GM19239 (cell line): ENCODE data around the gene RASA3.
"Not testable (repeated sequence)": the region's sequence is repeated elsewhere in the genome, so short reads cannot be mapped to it uniquely, and the experiment has no call there.

Experiments
- DNase-seq: peaks from one replicate; pipeline ENCODE4 v3.0.0; 2011; ENCODE audit warnings: low spot score; ENCODE audit not compliant: insufficient read length
- FAIRE-seq: peaks from 2 replicates; lab custom pipeline; 2011; peaks lifted over from hg19 to GRCh38; lab: Jason Lieb, UNC

RASA3 gene

DNA sequence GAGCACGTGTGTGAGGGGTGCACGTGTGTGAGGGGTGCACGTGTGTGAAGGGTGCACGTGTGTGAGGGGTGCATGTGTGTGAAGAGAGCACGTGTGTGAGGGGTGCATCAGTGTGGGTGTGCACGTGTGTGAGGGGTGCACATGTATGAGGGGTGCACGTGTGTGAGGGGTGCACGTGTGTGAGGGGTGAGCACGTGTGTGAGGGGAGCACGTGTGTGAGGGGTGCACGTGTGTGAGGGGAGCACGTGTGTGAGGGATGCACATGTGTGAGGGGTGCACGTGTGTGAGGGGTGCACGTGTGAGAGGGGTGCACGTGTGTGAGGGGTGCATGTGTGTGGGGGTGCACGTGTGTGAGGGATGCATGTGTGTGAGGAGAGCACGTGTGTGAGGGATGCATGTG is 15.7 kb downstream of the RASA3 start:
- DNase-seq (no peak), FAIRE-seq (no peak)

GRCh38 chr13:114115796-114116195 is 16.6 kb downstream of the RASA3 start:
- DNase-seq (no peak), FAIRE-seq (no peak)

GRCh38 chr13:114115191-114115671 is 17.2 kb downstream of the RASA3 start:
- peak; percentile 68 for FAIRE-seq
- DNase-seq: no peak

- DNase-seq, FAIRE-seq: not testable (repeated sequence)
Observed at GRCh38 chr13:114114666-114115065, 17.8 kb downstream of the RASA3 start.

GRCh38 chr13:114114006-114114640 is 18.3 kb downstream of the RASA3 start:
- DNase-seq (no peak), FAIRE-seq (no peak)

DNA sequence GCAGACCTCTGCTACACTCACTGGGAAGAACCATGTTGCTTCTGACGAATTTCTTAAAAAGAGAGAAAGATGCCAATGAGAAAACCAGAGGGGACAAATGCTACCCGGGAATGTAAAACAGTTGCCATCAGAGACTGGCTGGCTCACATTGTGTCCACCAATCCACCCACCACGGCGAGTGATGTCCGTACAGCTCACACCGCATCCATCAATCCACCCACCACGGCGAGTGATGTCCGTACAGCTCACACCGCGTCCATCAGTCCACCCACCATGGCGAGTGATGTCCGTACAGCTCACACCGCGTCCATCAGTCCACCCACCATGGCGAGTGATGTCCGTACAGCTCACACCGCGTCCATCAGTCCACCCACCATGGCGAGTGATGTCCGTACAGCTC is 19.0 kb downstream of the RASA3 start:
- DNase-seq, FAIRE-seq: not testable (repeated sequence)

- DNase-seq (no peak), FAIRE-seq (no peak)
Observed at GRCh38 chr13:114112826-114113322, 19.5 kb downstream of the RASA3 start.

DNA sequence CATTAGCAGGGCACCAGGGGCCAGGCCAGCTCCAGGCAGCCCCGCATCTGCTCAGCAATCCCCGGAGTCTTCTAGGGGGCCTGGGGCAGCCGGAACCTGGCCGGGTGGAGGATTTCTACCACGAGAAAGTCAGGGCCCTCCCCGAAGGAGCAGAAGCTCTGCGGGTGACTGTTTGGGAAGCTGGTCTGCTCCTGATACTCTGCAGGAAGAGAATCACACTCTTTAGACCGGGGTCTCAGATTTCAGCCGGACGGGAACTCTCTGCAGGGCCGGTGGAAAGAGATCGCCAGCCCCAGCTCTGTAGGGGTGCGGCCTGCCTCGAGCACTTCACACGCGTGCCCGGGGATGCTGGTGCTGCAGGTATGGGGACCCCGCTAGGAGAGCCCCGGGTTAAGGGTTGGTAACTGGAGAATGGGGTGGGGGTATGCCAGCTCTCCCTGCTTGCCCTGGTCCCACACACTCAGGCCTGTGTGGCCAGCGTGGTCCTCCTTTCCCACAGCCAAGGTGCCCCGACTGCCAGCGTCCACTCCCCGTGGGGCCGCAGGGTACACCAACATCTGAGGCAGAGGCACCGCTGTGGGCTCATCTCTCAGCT is 20.1 kb downstream of the RASA3 start:
- DNase-seq: no peak
- FAIRE-seq: no peak

- no peak for DNase-seq
- FAIRE-seq: no peak
Observed at GRCh38 chr13:114111577-114111976, 20.8 kb downstream of the RASA3 start.

DNA sequence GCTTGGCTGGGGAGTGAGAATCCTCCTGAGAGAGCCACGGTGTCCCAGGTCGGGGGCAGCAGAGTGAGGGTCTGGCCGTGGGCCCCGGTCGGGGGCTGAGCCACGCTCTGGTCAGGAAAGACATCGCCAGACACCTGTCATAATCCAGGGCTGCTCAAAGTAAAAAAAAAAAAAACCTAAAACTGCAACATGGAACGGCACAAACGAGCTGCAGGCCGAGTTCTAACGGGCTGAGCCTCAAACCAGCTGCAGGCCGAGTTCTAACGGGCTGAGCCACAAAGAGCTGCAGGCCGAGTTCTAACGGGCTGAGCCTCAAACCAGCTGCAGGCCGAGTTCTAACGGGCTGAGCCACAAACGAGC is 21.6 kb downstream of the RASA3 start:
- FAIRE-seq, DNase-seq: not testable (repeated sequence)

GRCh38 chr13:114110091-114110829 is 22.2 kb downstream of the RASA3 start:
- DNase-seq (no peak), FAIRE-seq (peak; percentile 67)

GRCh38 chr13:114109641-114110041 is 22.8 kb downstream of the RASA3 start:
- FAIRE-seq: no peak
- no peak for DNase-seq

GRCh38 chr13:114108894-114109293 is 23.5 kb downstream of the RASA3 start:
- no peak for FAIRE-seq
- no peak for DNase-seq

DNA sequence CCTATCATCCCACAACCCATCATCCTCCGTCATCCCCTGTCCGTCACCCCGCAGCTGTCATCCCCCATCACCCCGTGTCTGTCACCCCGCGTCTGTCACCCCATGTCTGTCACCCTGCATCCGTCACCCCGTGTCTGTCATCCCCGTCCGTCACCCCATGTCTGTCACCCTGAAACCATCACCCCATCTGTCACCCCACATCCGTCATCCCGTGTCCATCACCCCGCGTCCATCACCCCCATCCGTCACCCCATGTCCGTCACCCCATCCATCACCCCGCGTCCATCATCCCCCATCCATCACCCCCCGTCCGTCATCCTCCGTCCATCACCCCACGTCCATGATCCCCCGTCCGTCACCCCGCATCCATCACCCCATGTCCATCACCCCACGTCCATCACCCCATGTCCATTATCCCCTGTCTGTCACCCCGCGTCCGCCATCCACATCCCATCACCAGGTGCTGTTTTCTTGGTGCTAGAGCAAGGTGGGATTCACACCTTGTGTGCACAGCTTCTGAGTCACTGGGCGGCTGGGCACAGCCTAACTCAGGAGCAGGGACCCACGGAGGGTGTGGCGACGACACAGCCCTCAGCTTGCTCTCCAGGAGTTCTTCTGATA is 24.2 kb downstream of the RASA3 start:
- no peak for FAIRE-seq
- DNase-seq: no peak

- FAIRE-seq (no peak), DNase-seq (no peak)
Observed at GRCh38 chr13:114107686-114108081, 24.7 kb downstream of the RASA3 start.

DNA sequence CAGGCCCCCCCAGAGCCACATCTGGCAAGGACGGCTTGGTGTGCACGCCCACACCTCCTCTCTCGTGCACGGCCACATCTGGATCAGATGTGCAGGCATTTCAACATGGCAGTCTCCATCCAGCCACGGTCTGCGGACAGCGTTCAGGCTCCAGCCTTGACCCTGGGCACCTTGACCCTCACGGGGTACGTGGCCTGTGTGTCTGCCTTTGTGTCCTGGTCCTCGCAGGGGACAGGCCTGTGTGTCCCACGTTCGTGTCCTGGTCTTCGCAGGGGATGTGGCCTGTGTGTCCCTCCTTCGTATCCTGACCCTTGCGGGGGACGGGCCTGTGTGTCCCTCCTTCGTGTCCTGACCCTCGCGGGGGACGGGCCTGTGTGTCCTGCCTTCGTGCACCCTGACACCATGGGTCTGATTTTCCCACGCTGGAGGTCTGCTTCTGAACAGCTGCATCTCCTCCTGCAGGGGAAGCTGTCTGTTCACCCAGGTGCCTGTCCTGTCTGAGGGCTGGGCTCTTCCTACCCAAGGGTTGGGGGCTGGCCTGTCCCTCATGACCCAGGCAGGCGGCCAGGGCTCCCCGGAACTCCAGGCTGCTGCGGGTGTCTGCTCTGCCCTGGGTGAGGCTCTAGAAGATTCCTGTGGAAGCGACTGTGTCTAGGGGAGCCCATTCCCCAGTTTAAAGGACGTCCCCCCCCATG is 25.3 kb downstream of the RASA3 start:
- FAIRE-seq (no peak), DNase-seq (no peak)

GRCh38 chr13:114106526-114106925 is 25.9 kb downstream of the RASA3 start:
- DNase-seq (no peak), FAIRE-seq (no peak)

DNA sequence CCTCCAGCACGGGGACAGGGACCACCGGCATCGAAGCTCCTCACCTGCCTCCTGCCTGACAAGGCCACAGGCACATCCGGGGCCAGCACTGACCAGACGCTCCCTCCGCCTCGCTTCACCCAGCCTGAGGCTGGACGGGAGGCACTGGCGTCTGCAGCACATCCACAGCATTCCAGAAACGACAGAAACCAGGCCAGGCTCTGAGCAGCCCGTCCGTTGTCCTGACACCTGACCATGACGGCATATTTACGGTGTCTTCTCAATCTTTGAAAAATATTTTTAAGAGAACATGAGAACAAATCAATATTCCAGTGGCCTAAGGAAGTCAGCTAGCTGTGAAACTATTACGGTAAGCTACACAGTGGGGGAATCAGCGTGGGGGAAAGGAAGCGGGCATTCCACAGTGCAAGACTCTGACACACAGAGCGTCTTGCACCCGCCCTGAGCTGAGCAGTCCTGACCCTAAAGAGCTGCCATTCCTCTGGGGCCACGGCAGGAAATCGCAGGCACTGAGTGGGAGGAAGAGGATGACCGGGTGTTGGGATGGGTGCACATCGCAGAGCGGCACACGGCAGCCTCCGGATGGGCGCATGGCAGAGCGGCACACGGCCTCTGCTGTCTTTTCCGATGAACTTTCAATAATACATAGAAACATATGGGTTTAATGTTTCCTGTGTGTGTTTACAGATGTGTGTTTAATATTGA is 26.8 kb downstream of the RASA3 start:
- FAIRE-seq: no peak
- no peak for DNase-seq

GRCh38 chr13:114104655-114105520 is 27.5 kb downstream of the RASA3 start:
- no peak for DNase-seq
- no peak for FAIRE-seq
